Adipocyte (in vitro differentiated cells): ENCODE results near the gene JMJD7.

Source experiments
- DNase-seq: peaks from one replicate; pipeline ENCODE4 v3.0.0-alpha.2; 2015; ENCODE audit warnings: low read depth
- H3K27me3 ChIP-seq: replicated peaks from 2 replicates; pipeline ENCODE4 v1.7.0; 2013; ENCODE audit warnings: mild to moderate bottlenecking, low read length, moderate library complexity; ENCODE audit not compliant: control insufficient read depth, insufficient read depth
- H3K36me3 ChIP-seq: 2 replicates; pipeline ENCODE4 v1.7.0; 2013; ENCODE audit warnings: low read length, mild to moderate bottlenecking, moderate library complexity; ENCODE audit not compliant: control insufficient read depth, insufficient read depth, severe bottlenecking
- H3K4me1 ChIP-seq: 2 replicates; pipeline ENCODE4 v1.7.0; 2013; ENCODE audit warnings: mild to moderate bottlenecking, low read length, moderate library complexity; ENCODE audit not compliant: control insufficient read depth, insufficient read depth
- H3K4me3 ChIP-seq: 2 replicates; pipeline ENCODE4 v1.7.0; 2013; ENCODE audit warnings: mild to moderate bottlenecking, low read length, moderate library complexity
- H3K9ac ChIP-seq: 2 replicates; pipeline ENCODE4 v1.7.0; 2013; ENCODE audit warnings: mild to moderate bottlenecking, low read length, moderate library complexity
- H3K9me3 ChIP-seq: 2 replicates; pipeline ENCODE4 v1.7.0; 2013; ENCODE audit warnings: mild to moderate bottlenecking, low read length, moderate library complexity; ENCODE audit not compliant: control insufficient read depth

Gene JMJD7

GRCh38 chr15:41804361-41804760 lies 23.5 kb upstream of the JMJD7 start:
- H3K9ac ChIP-seq = no peak overlapping the region
- peaks cover 11% of the 10 kb centered on the region for H3K36me3 ChIP-seq
- no peak overlapping the region for H3K4me3 ChIP-seq
- no peaks in the 10 kb centered on the region for H3K9me3 ChIP-seq
- H3K27me3 ChIP-seq = no peaks in the 10 kb centered on the region
- no peak for DNase-seq
- peaks cover 5% of the 10 kb centered on the region for H3K4me1 ChIP-seq

GRCh38 chr15:41804916-41805666 lies 22.8 kb upstream of the JMJD7 start:
- DNase-seq = no peak
- Histone ChIP-seq H3K9me3 (no peaks in the 10 kb centered on the region), H3K27me3 (no peaks in the 10 kb centered on the region), H3K4me1 (peaks cover 8% of the 10 kb centered on the region), H3K36me3 (peaks cover 11% of the 10 kb centered on the region), H3K4me3 (no peak overlapping the region), H3K9ac (no peak overlapping the region)

DNA sequence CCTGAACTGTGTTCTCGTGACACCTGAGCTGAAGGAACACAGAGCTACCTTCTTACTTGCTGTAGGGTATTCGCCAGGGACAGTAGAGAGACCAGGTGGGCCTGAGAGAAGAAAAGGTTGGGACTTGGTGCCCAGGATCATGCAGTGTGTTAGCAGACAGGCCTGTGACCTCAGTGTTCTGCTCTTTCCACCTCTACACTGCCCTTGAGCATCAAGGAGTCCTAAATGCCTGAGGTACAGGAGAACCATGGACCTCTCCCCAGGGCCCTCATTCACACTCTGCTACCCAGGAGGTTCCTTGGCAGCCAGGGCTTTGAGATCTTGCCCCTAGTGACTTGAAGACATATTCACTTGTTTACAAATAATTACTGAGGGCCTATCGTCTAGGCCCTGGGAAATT lies 22.2 kb upstream of the JMJD7 start:
- H3K27me3 ChIP-seq = no peaks in the 10 kb centered on the region

DNA sequence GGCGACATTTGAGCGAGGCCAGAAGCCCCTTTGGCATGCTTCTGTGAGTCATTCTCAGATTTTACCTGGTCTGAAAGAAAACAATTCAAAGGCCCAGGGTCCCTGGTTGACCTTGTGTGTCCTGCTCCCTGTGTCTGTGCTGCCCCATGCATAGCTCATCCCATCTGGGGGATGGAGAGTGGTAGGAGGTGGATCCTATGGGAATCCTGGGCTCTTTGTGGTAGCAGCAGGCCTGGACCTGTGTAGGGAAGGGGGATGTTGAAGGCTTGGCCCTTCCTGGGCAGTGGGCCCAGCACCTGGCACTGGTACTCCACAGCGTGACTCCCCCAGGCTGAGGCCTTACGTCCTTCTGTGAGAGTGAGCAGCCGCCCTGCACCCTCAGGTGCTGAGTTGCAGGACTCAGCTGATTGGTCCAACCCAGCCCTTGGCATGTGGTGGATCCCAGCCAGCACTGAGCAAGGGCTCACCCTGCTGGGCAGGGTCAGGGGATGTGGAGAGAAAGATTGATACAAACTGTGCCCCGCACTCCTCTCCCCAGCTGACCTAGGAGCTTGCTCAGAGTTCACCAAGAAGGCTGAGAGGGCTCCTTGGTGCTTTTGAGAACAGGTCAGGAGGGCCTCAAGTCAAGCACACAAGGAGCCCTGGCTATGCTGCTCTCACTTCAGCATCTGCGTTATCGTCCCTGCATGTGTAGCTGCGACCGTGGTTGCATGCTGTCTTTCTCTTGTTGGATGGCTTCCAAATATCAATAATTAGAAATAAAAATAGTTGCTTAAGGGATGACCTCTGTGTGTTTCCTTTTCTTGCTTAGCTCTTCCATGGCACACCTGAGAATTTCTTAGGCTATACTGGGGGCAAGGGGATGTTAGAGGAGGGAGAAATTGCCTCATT lies 21.4 kb upstream of the JMJD7 start:
- Histone ChIP-seq H3K4me1 (peaks cover 8% of the 10 kb centered on the region), H3K9me3 (no peaks in the 10 kb centered on the region), H3K4me3 (no peak overlapping the region), H3K9ac (no peak overlapping the region), H3K27me3 (no peaks in the 10 kb centered on the region), H3K36me3 (peaks cover 4% of the 10 kb centered on the region)
- DNase-seq = no peak

More for the DNA sequence above, 22.2 kb upstream of the JMJD7 start:
- no peaks in the 10 kb centered on the region for H3K9me3 ChIP-seq
- no peak for DNase-seq
- no peak overlapping the region for H3K9ac ChIP-seq
- peaks cover 7% of the 10 kb centered on the region for H3K36me3 ChIP-seq
- H3K4me1 ChIP-seq = peaks cover 8% of the 10 kb centered on the region
- no peak overlapping the region for H3K4me3 ChIP-seq

DNA sequence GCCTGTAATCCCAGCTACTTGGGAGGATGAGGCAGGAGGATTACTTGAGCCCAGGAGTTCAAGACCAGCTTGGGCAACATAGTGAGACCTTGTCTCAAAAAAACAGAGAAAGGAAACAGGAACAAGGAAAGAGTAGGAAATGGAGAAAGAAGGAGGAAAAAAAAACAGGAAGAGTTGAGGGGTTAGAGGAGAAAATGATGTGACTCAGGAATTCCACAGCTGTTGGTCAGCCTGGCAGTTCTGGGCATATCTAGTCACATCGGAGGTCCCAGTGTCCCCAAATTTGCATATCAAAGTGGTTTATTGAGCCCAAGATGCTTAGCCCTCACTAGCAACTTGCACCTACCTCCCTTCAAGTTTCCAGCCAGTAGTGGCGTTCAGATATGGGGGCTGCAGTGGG lies 18.8 kb upstream of the JMJD7 start:
- Histone ChIP-seq H3K4me1 (peaks cover 8% of the 10 kb centered on the region), H3K27me3 (no peaks in the 10 kb centered on the region), H3K9me3 (no peaks in the 10 kb centered on the region), H3K36me3 (peaks cover 15% of the 10 kb centered on the region), H3K4me3 (no peak overlapping the region), H3K9ac (peak overlapping the region; percentile 38)
- no peak for DNase-seq

DNA sequence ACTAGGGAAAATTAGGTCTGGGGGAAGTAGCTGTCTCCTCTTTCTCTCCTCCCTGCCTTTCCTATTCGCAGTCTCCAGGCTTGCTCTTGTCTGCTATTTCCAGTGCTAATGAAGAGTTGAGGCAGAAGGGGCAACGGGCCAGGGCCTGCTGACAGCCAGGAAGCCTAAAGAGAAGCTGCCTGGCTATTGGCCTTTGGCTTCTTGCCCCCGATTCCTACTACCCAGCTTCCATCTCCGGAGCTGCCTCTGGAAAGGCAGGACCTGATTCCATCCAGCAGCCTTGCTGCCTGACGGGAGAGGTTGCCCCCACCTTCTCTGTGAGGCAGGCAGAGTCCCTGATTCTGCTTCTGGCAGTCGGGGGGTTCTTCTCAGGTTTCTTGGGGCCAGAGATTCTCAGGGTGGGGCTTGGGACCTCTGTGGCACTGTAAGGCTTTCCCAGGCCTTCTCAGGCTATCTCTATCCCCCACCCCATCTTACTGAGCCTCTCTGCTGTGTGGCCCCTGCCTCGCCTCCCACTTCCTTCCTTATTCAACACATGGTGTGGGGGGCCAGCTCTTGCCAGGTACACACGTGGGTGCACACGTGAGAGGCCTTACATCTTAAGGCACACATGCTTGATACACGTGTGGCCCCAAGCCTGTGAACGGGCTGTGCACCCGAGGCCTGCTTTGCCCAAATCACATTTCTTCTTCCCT lies 18.2 kb upstream of the JMJD7 start:
- H3K4me1 ChIP-seq = peaks cover 8% of the 10 kb centered on the region
- H3K4me3 ChIP-seq = no peak overlapping the region
- no peaks in the 10 kb centered on the region for H3K27me3 ChIP-seq
- H3K9ac ChIP-seq = peak overlapping the region; percentile 38
- no peak for DNase-seq
- peaks cover 15% of the 10 kb centered on the region for H3K36me3 ChIP-seq
- H3K9me3 ChIP-seq = no peaks in the 10 kb centered on the region

GRCh38 chr15:41810651-41811431 lies 17.1 kb upstream of the JMJD7 start:
- Histone ChIP-seq H3K27me3 (no peaks in the 10 kb centered on the region), H3K9me3 (no peaks in the 10 kb centered on the region), H3K36me3 (peaks cover 26% of the 10 kb centered on the region), H3K4me1 (peaks cover 8% of the 10 kb centered on the region), H3K4me3 (no peak overlapping the region), H3K9ac (no peak overlapping the region)
- no peak for DNase-seq

- DNase-seq = peak; percentile 95
- Histone ChIP-seq H3K36me3 (peaks cover 33% of the 10 kb centered on the region), H3K9me3 (no peaks in the 10 kb centered on the region), H3K9ac (no peak overlapping the region), H3K4me3 (no peak overlapping the region), H3K27me3 (no peaks in the 10 kb centered on the region), H3K4me1 (peaks cover 8% of the 10 kb centered on the region)
These were observed 16.3 kb upstream of the JMJD7 start for GRCh38 chr15:41811432-41812195.

GRCh38 chr15:41812820-41813375 lies 15.0 kb upstream of the JMJD7 start:
- Histone ChIP-seq H3K36me3 (peaks cover 46% of the 10 kb centered on the region), H3K9me3 (no peaks in the 10 kb centered on the region), H3K4me3 (no peak overlapping the region), H3K4me1 (peaks cover 8% of the 10 kb centered on the region), H3K9ac (no peak overlapping the region), H3K27me3 (no peaks in the 10 kb centered on the region)
- no peak for DNase-seq

- Histone ChIP-seq H3K9me3 (no peaks in the 10 kb centered on the region), H3K9ac (no peak overlapping the region), H3K36me3 (peaks cover 51% of the 10 kb centered on the region), H3K4me1 (peaks cover 8% of the 10 kb centered on the region), H3K4me3 (no peak overlapping the region), H3K27me3 (no peaks in the 10 kb centered on the region)
- DNase-seq = no peak
These were observed 14.5 kb upstream of the JMJD7 start for GRCh38 chr15:41813426-41813825.
